Chondrocyte (in vitro differentiated cells): Measurements from ENCODE around the gene DUOXA1. TPM values are rescaled to one million over a fixed set of nuclear protein-coding genes. Genes with fewer than 3 reads are reported as not detected.

Source experiments
- DNase-seq: peaks from one replicate; pipeline ENCODE4 v3.0.0; 2021; ENCODE audit warnings: mixed read lengths, low spot score
- H3K27ac Mint-ChIP-seq: one replicate; pipeline ENCODE4 v1.8.0; 2021; ENCODE audit warnings: mild to moderate bottlenecking, moderate library complexity, mixed read lengths; ENCODE audit not compliant: unreplicated experiment
- H3K27me3 Mint-ChIP-seq: 2 replicates; pipeline ENCODE4 v1.8.0; 2021; ENCODE audit warnings: low read depth, mixed read lengths
- H3K36me3 Mint-ChIP-seq: 2 replicates; pipeline ENCODE4 v1.8.0; 2021; ENCODE audit warnings: low read depth, mixed read lengths
- H3K4me1 Mint-ChIP-seq: 2 replicates; pipeline ENCODE4 v1.8.0; 2021; ENCODE audit warnings: low read depth, mild to moderate bottlenecking, mixed read lengths
- H3K4me3 Mint-ChIP-seq: one replicate; pipeline ENCODE4 v1.8.0; 2021; ENCODE audit warnings: mild to moderate bottlenecking, moderate library complexity, mixed read lengths; ENCODE audit not compliant: unreplicated experiment
- H3K9me3 Mint-ChIP-seq: 2 replicates; pipeline ENCODE4 v1.8.0; 2021; ENCODE audit warnings: low read depth, mixed read lengths
- total RNA-seq: library from RNA; stranded (reverse); gene quantifications from 3 replicates; pipeline ENCODE4 v1.2.1, GENCODE V29; 2021
- TF ChIP-seq, protein P1 (sequence below): fragments of 200-600 bp; sonication (generic); IDR thresholded peaks from 2 replicates; pipeline ENCODE4 v1.5.0; 2021; ENCODE audit warnings: antibody characterized with exemption, mild to moderate bottlenecking, moderate library complexity

DUOXA1 gene
- total RNA-seq, 1 donor from 2014 or later, result 0.47 TPM

GRCh38 chr15:45102226-45102625, 27.5 kb downstream of the DUOXA1 start:
- TF ChIP-seq, protein P1, sequence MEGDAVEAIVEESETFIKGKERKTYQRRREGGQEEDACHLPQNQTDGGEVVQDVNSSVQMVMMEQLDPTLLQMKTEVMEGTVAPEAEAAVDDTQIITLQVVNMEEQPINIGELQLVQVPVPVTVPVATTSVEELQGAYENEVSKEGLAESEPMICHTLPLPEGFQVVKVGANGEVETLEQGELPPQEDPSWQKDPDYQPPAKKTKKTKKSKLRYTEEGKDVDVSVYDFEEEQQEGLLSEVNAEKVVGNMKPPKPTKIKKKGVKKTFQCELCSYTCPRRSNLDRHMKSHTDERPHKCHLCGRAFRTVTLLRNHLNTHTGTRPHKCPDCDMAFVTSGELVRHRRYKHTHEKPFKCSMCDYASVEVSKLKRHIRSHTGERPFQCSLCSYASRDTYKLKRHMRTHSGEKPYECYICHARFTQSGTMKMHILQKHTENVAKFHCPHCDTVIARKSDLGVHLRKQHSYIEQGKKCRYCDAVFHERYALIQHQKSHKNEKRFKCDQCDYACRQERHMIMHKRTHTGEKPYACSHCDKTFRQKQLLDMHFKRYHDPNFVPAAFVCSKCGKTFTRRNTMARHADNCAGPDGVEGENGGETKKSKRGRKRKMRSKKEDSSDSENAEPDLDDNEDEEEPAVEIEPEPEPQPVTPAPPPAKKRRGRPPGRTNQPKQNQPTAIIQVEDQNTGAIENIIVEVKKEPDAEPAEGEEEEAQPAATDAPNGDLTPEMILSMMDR, result no peak
- no peaks in the 10 kb centered on the region for H3K9me3 Mint-ChIP-seq
- H3K4me3 Mint-ChIP-seq, result no peak overlapping the region
- H3K27ac Mint-ChIP-seq, result no peak overlapping the region
- H3K4me1 Mint-ChIP-seq, result no peaks in the 10 kb centered on the region
- no peaks in the 10 kb centered on the region for H3K36me3 Mint-ChIP-seq
- H3K27me3 Mint-ChIP-seq, result peaks cover 29% of the 10 kb centered on the region
- no peak for DNase-seq

- no peaks in the 10 kb centered on the region for H3K36me3 Mint-ChIP-seq
- H3K4me3 Mint-ChIP-seq, result no peak overlapping the region
- no peak overlapping the region for H3K27ac Mint-ChIP-seq
- no peaks in the 10 kb centered on the region for H3K9me3 Mint-ChIP-seq
- H3K27me3 Mint-ChIP-seq, result peaks cover 27% of the 10 kb centered on the region
- TF ChIP-seq, protein P1, result no peak
- no peak for DNase-seq
- no peaks in the 10 kb centered on the region for H3K4me1 Mint-ChIP-seq
Measured at GRCh38 chr15:45101749-45102148, 27.9 kb downstream of the DUOXA1 start.

GRCh38 chr15:45100884-45101625, 28.6 kb downstream of the DUOXA1 start:
- peaks cover 23% of the 10 kb centered on the region for H3K27me3 Mint-ChIP-seq

GRCh38 chr15:45099549-45100165, 30.0 kb downstream of the DUOXA1 start:
- H3K4me3 Mint-ChIP-seq, result no peak overlapping the region
- H3K27ac Mint-ChIP-seq, result no peak overlapping the region
- TF ChIP-seq, protein P1, result no peak
- DNase-seq, result no peak
- H3K27me3 Mint-ChIP-seq, result peaks cover 13% of the 10 kb centered on the region
- no peaks in the 10 kb centered on the region for H3K4me1 Mint-ChIP-seq
- H3K36me3 Mint-ChIP-seq, result no peaks in the 10 kb centered on the region
- H3K9me3 Mint-ChIP-seq, result no peaks in the 10 kb centered on the region

More at GRCh38 chr15:45100884-45101625, 28.6 kb downstream of the DUOXA1 start:
- no peak for DNase-seq
- TF ChIP-seq, protein P1, result no peak
- Mint-ChIP-seq H3K4me3 (no peak overlapping the region), H3K4me1 (no peaks in the 10 kb centered on the region), H3K36me3 (no peaks in the 10 kb centered on the region), H3K9me3 (no peaks in the 10 kb centered on the region), H3K27ac (no peak overlapping the region)

DNA sequence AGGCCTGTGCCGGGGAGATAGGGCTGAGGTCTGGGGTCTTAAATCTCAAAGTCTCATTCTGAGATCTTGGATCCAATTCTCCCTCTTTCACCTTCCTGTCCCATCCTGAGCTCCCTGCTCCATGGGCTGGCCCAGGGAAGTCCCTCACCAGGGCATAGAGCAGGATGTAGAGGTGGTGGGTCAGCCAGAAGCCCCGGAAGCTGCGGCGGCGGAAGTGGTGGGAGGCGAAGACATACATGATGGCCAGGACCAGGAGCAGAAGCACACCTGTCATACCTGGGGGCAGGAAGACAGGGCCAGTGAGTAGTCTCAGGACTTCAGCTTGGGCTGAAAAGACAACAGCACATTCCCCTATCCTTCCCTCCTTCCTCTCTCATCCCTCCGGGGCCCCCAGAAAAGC, 32.2 kb downstream of the DUOXA1 start:
- peaks cover 30% of the 10 kb centered on the region for H3K27me3 Mint-ChIP-seq
- no peak for DNase-seq
- no peak overlapping the region for H3K4me3 Mint-ChIP-seq
- no peaks in the 10 kb centered on the region for H3K36me3 Mint-ChIP-seq
- no peaks in the 10 kb centered on the region for H3K4me1 Mint-ChIP-seq
- peaks cover 2% of the 10 kb centered on the region for H3K9me3 Mint-ChIP-seq
- H3K27ac Mint-ChIP-seq, result no peak overlapping the region
- TF ChIP-seq, protein P1, result no peak
